H9 (cell line): Measurements from ENCODE around the gene OR6K6. TPM values are rescaled to one million over a fixed set of nuclear protein-coding genes. Genes with fewer than 3 reads are reported as not detected.

Experiments used
- DNase-seq: peaks from one replicate; pipeline ENCODE4 v3.0.0-alpha.2; 2017
- H2AFZ ChIP-seq: one replicate; pipeline ENCODE4 v1.6.1; 2013; ENCODE audit warnings: mild to moderate bottlenecking, low read length, control low read depth, moderate library complexity
- H2AK5ac ChIP-seq: 2 replicates; pipeline ENCODE4 v1.6.1; 2013; ENCODE audit warnings: low read length, control low read depth, mixed read lengths; ENCODE audit not compliant: insufficient read length
- H2BK120ac ChIP-seq: one replicate; pipeline ENCODE4 v1.6.1; 2013; ENCODE audit warnings: low read depth, mild to moderate bottlenecking, low read length, control low read depth, inconsistent platforms; ENCODE audit not compliant: poor library complexity, severe bottlenecking
- H2BK12ac ChIP-seq: 2 replicates; pipeline ENCODE4 v1.6.1; 2013; ENCODE audit warnings: low read length, control low read depth, mixed read lengths, low read depth; ENCODE audit not compliant: insufficient read length
- H2BK15ac ChIP-seq: 2 replicates; pipeline ENCODE4 v1.6.1; 2013; ENCODE audit warnings: low read depth, low read length, control low read depth
- H2BK20ac ChIP-seq: one replicate; pipeline ENCODE4 v1.6.1; 2013; ENCODE audit warnings: low read depth, mild to moderate bottlenecking, low read length, control low read depth, inconsistent platforms; ENCODE audit not compliant: poor library complexity, severe bottlenecking
- H2BK5ac ChIP-seq: 2 replicates; pipeline ENCODE4 v1.6.1; 2013; ENCODE audit warnings: low read length, control low read depth, mixed read lengths; ENCODE audit not compliant: insufficient read length
- H3K14ac ChIP-seq: 2 replicates; pipeline ENCODE4 v1.6.1; 2013; ENCODE audit warnings: low read length, control low read depth; ENCODE audit not compliant: insufficient read depth
- H3K18ac ChIP-seq: 2 replicates; pipeline ENCODE4 v1.6.1; 2013; ENCODE audit warnings: low read depth, mild to moderate bottlenecking, mixed read lengths, low read length, control low read depth; ENCODE audit not compliant: insufficient read length
- H3K23ac ChIP-seq: 2 replicates; pipeline ENCODE4 v1.6.1; 2013; ENCODE audit warnings: low read length, control low read depth, mixed read lengths, low read depth; ENCODE audit not compliant: insufficient read length
- H3K23me2 ChIP-seq: 2 replicates; pipeline ENCODE4 v1.6.1; 2013; ENCODE audit warnings: low read depth, mild to moderate bottlenecking, mixed read lengths, low read length, control low read depth; ENCODE audit not compliant: insufficient read length, poor library complexity, severe bottlenecking
- H3K27ac ChIP-seq: 2 replicates; pipeline ENCODE4 v1.5.1; 2013; ENCODE audit warnings: low read length, control low read depth, mixed read lengths, low read depth; ENCODE audit not compliant: insufficient read length
- H3K27me3 ChIP-seq: 2 replicates; pipeline ENCODE4 v1.6.1; 2013; ENCODE audit warnings: low read length, control low read depth, inconsistent platforms; ENCODE audit not compliant: insufficient read depth
- H3K4ac ChIP-seq: 2 replicates; pipeline ENCODE4 v1.6.1; 2013; ENCODE audit warnings: low read depth, mild to moderate bottlenecking, control low read depth, inconsistent platforms, low read length, moderate library complexity
- H3K4me1 ChIP-seq: 2 replicates; pipeline ENCODE4 v1.6.1; 2013; ENCODE audit warnings: low read length, control low read depth, inconsistent platforms; ENCODE audit not compliant: insufficient read depth
- H3K4me2 ChIP-seq: 2 replicates; pipeline ENCODE4 v1.6.1; 2013; ENCODE audit warnings: low read length, control low read depth, mixed read lengths; ENCODE audit not compliant: insufficient read length, insufficient read depth
- H3K56ac ChIP-seq: 2 replicates; pipeline ENCODE4 v1.6.1; 2013; ENCODE audit warnings: low read depth, mild to moderate bottlenecking, mixed read lengths, low read length, control low read depth; ENCODE audit not compliant: insufficient read length
- H3K79me1 ChIP-seq: 2 replicates; pipeline ENCODE4 v1.6.1; 2013; ENCODE audit warnings: low read depth, mild to moderate bottlenecking, moderate library complexity, low read length, control low read depth, inconsistent platforms; ENCODE audit not compliant: insufficient read depth, poor library complexity, severe bottlenecking
- H3K79me2 ChIP-seq: 2 replicates; pipeline ENCODE4 v1.6.1; 2013; ENCODE audit warnings: low read length, control low read depth, inconsistent platforms; ENCODE audit not compliant: insufficient read depth
- H3K9ac ChIP-seq: 2 replicates; pipeline ENCODE4 v1.6.1; 2013; ENCODE audit warnings: low read length, control low read depth, mixed read lengths; ENCODE audit not compliant: insufficient read length; ENCODE audit errors: extremely low read depth
- H3K9me3 ChIP-seq: one replicate; pipeline ENCODE4 v1.6.1; 2013; ENCODE audit warnings: low read depth, low read length, inconsistent platforms; ENCODE audit not compliant: control insufficient read depth
- H3T11ph ChIP-seq: one replicate; pipeline ENCODE4 v1.6.1; 2013; ENCODE audit warnings: mild to moderate bottlenecking, low read length, control low read depth, inconsistent platforms
- H4K20me1 ChIP-seq: one replicate; pipeline ENCODE4 v1.6.1; 2013; ENCODE audit not compliant: control insufficient read depth, insufficient read length, insufficient read depth
- H4K5ac ChIP-seq: 2 replicates; pipeline ENCODE4 v1.6.1; 2013; ENCODE audit warnings: low read depth, mild to moderate bottlenecking, mixed read lengths, low read length, control low read depth; ENCODE audit not compliant: insufficient read length
- H4K8ac ChIP-seq: replicated peaks from 2 replicates; pipeline ENCODE4 v1.6.1; 2013; ENCODE audit warnings: low read length, control low read depth, mixed read lengths, low read depth; ENCODE audit not compliant: insufficient read length
- H4K91ac ChIP-seq: 2 replicates; pipeline ENCODE4 v1.6.1; 2013; ENCODE audit warnings: low read depth, mild to moderate bottlenecking, moderate library complexity, mixed read lengths, low read length, control low read depth; ENCODE audit not compliant: insufficient read length
- H3K27ac Mint-ChIP-seq, 3 experiments: 2 replicates in 2 of 3; 3 replicates in 1 of 3; pipeline ENCODE4 v1.8.0; 2020 to 2021; ENCODE audit warnings: mixed read lengths in 3 of 3, mild to moderate bottlenecking in 1 of 3, moderate library complexity in 1 of 3
- H3K27me3 Mint-ChIP-seq: 2 replicates; pipeline ENCODE4 v1.8.0; 2021; ENCODE audit warnings: low read depth, mild to moderate bottlenecking, moderate library complexity, mixed read lengths
- H3K36me3 Mint-ChIP-seq, 3 experiments: 2 replicates in 2 of 3; 3 replicates in 1 of 3; pipeline ENCODE4 v1.8.0; 2020 to 2021; ENCODE audit warnings: low read depth in 3 of 3, mixed read lengths in 3 of 3; ENCODE audit not compliant: insufficient read depth in 1 of 3
- H3K4me1 Mint-ChIP-seq, 2 experiments: 2 replicates each; pipeline ENCODE4 v1.8.0; 2020; ENCODE audit warnings: mixed read lengths in 2 of 2
- H3K4me3 Mint-ChIP-seq, 2 experiments: 2 replicates in 1 of 2; 3 replicates in 1 of 2; pipeline ENCODE4 v1.8.0; 2020 to 2021; ENCODE audit warnings: mild to moderate bottlenecking in 2 of 2, mixed read lengths in 2 of 2, moderate library complexity in 1 of 2
- H3K9me3 Mint-ChIP-seq, 2 experiments: 2 replicates in 1 of 2; 3 replicates in 1 of 2; pipeline ENCODE4 v1.8.0; 2020; ENCODE audit warnings: mild to moderate bottlenecking in 2 of 2, mixed read lengths in 2 of 2, moderate library complexity in 1 of 2
- CTCF ChIP-seq: fragments of 200-600 bp; sonication (generic); conservative IDR thresholded peaks from 3 replicates; pipeline ENCODE4 v1.8.0; 2021; ENCODE audit warnings: antibody characterized with exemption, mild to moderate bottlenecking
- WGBS: extraction: QIAGEN DNeasy Blood & Tissue Kit; methylation state at CpG from one replicate; pipeline ENCODE4 v1.1.7; 2013; ENCODE audit warnings: missing lambda C conversion rate, low lambda C conversion rate, mixed read lengths; ENCODE audit not compliant: insufficient read length; ENCODE audit errors: extremely low coverage; 5-methylcytosine and 5-hydroxymethylcytosine counted together
- total RNA-seq: library from RNA; stranded (reverse); gene quantifications from 2 replicates; pipeline ENCODE4 v1.2.1, GENCODE V29; 2021

The OR6K6 gene
- total RNA-seq, 1 experiment from 2014 or later: not detected

DNA sequence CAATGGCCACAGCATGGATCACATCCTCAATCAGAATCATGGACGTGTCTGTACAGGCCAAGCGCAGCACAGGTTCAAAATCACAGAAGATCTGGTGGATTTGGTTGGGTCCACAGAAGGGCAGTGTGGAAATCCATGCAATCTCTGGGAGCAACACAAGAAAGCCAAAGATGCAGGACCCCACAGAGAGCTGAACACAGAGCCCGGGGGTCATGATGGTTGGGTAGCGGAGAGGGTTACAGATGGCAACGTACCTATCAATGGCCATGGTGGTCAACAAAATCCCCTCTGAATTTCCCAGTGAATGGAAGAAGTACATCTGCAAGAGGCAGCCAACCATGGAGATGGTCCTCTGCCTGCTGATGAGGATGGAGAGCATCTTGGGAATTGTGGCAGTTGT lies 30.1 kb upstream of the OR6K6 start:
- Histone ChIP-seq H2BK20ac (no peak overlapping the region), H3K18ac (no peak overlapping the region), H2AK5ac (no peak overlapping the region), H3K79me1 (no peaks in the 10 kb centered on the region), H3K27ac (no peak overlapping the region), H3K23ac (no peak overlapping the region), H3K23me2 (no peaks in the 10 kb centered on the region), H3K27me3 (no peaks in the 10 kb centered on the region), H3K9me3 (no peaks in the 10 kb centered on the region), H3K4me2 (no peak overlapping the region), H2BK5ac (no peak overlapping the region), H3T11ph (no peak overlapping the region), H2BK15ac (no peak overlapping the region), H2BK12ac (no peak overlapping the region), H3K79me2 (no peaks in the 10 kb centered on the region), H4K20me1 (no peaks in the 10 kb centered on the region), H4K5ac (no peak overlapping the region), H2BK120ac (no peak overlapping the region), H3K56ac (peak overlapping the region; percentile 82), H3K4ac (no peak overlapping the region), H2AFZ (no peak overlapping the region), H3K4me1 (no peaks in the 10 kb centered on the region), H3K9ac (no peak overlapping the region), H3K14ac (no peak overlapping the region), H4K8ac (no peak overlapping the region), H4K91ac (no peak overlapping the region)
- Mint-ChIP-seq H3K27ac (no peak overlapping the region), H3K4me1 (no peaks in the 10 kb centered on the region), H3K27me3 (no peaks in the 10 kb centered on the region; the same call in 1 of the 2 replicates), H3K4me3 (no peak overlapping the region), H3K9me3 (no peaks in the 10 kb centered on the region), H3K36me3 (no peaks in the 10 kb centered on the region)
- DNase-seq: no peak
- TF ChIP-seq CTCF: no peak
- WGBS: no CpG with 5 or more reads among the region's 5 CpGs
